Measurements from ENCODE around the gene AP3D1. TPM values are rescaled to one million over a fixed set of nuclear protein-coding genes. Genes with fewer than 3 reads are reported as not detected.

AP3D1 gene
- total and polyA plus RNA-seq, 7 donors = 43.1 to 127 (median 55.7) TPM

GRCh38 chr19:2188708-2189385 is 37.5 kb upstream of the AP3D1 start:
- intact Hi-C loops (cut with DNase I) = loop anchor here (5.0 kb wide), 1 partner anchor 37 kb away; the partner anchor contains the start of gene AP3D1
- no peak for TF ChIP-seq POLR2AphosphoS5 (IDR thresholded peaks at IDR 0.05)
- TF ChIP-seq POLR2A (IDR thresholded peaks at IDR 0.05) = no peak
- TF ChIP-seq, protein P1, sequence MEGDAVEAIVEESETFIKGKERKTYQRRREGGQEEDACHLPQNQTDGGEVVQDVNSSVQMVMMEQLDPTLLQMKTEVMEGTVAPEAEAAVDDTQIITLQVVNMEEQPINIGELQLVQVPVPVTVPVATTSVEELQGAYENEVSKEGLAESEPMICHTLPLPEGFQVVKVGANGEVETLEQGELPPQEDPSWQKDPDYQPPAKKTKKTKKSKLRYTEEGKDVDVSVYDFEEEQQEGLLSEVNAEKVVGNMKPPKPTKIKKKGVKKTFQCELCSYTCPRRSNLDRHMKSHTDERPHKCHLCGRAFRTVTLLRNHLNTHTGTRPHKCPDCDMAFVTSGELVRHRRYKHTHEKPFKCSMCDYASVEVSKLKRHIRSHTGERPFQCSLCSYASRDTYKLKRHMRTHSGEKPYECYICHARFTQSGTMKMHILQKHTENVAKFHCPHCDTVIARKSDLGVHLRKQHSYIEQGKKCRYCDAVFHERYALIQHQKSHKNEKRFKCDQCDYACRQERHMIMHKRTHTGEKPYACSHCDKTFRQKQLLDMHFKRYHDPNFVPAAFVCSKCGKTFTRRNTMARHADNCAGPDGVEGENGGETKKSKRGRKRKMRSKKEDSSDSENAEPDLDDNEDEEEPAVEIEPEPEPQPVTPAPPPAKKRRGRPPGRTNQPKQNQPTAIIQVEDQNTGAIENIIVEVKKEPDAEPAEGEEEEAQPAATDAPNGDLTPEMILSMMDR (IDR thresholded peaks at IDR 0.05) = no peak
- no peak for TF ChIP-seq EP300 (IDR thresholded peaks at IDR 0.05)
- H3K9me3 ChIP-seq = no peaks in the 10 kb centered on the region

GRCh38 chr19:2187159-2187558 is 35.8 kb upstream of the AP3D1 start:
- TF ChIP-seq EP300 (IDR thresholded peaks at IDR 0.05) = no peak
- TF ChIP-seq, protein P1 (IDR thresholded peaks at IDR 0.05) = no peak
- no peak for TF ChIP-seq POLR2A (IDR thresholded peaks at IDR 0.05)
- no peak for TF ChIP-seq POLR2AphosphoS5 (IDR thresholded peaks at IDR 0.05)

More at GRCh38 chr19:2188708-2189385, 37.5 kb upstream of the AP3D1 start:
- Histone ChIP-seq H3K27me3 (no peaks in the 10 kb centered on the region), H3K4me3 (no peak overlapping the region), H3K27ac (peak overlapping the region in 1 of 4 donors; percentile 50), H3K36me3 (peaks cover 14 to 44% (median 19%) of the 10 kb centered on the region in 4 donors), H3K4me1 (peaks cover 3 to 51% (median 46%) of the 10 kb centered on the region in 4 donors)
- DNase-seq = no peak
- 94 to 95% methylated on average over 19 of the region's 19 CpGs for WGBS, 2 donors

GRCh38 chr19:2186071-2186846 is 34.9 kb upstream of the AP3D1 start:
- Histone ChIP-seq H3K4me1 (peaks cover 3 to 77% (median 67%) of the 10 kb centered on the region in 4 donors), H3K36me3 (peaks cover 2 to 22% (median 5%) of the 10 kb centered on the region in 4 donors), H3K4me3 (peak overlapping the region in 3 of 4 donors; percentile 0 to 21 (median 12)), H3K27me3 (no peaks in the 10 kb centered on the region), H3K9me3 (no peaks in the 10 kb centered on the region), H3K27ac (peak overlapping the region; percentile 80 to 92 (median 84))
- WGBS, 2 donors = 74 to 81% methylated on average over 28 of the region's 28 CpGs
- intact Hi-C loops (cut with DNase I) = loop anchor here (1.0 to 5.0 kb wide), 3 partner anchors 19 to 50 kb away; partner anchors contain the start of genes AP3D1, PLEKHJ1 and SF3A2
- TF ChIP-seq POLR2AphosphoS5 (IDR thresholded peaks at IDR 0.05) (peak; percentile 50 to 80 (median 78)), EP300 (IDR thresholded peaks at IDR 0.05) (peak in 2 of 4 donors; percentile 37 to 76), POLR2A (IDR thresholded peaks at IDR 0.05) (no peak)
- TF ChIP-seq, protein P1 (IDR thresholded peaks at IDR 0.05) = no peak
- peak; percentile 96 for DNase-seq

More at GRCh38 chr19:2187159-2187558, 35.8 kb upstream of the AP3D1 start:
- no peaks in the 10 kb centered on the region for H3K9me3 ChIP-seq
- WGBS, 2 donors = 88 to 92% methylated on average over 13 of the region's 13 CpGs
- H3K4me3 ChIP-seq = no peak overlapping the region
- intact Hi-C loops (cut with DNase I) = loop anchor here (5.0 kb wide), 1 partner anchor 35 kb away; the partner anchor contains the start of gene AP3D1
- peak overlapping the region; percentile 80 to 92 (median 84) for H3K27ac ChIP-seq
- no peak for DNase-seq
- H3K4me1 ChIP-seq = peaks cover 3 to 68% (median 58%) of the 10 kb centered on the region in 4 donors
- H3K27me3 ChIP-seq = no peaks in the 10 kb centered on the region
- H3K36me3 ChIP-seq = peaks cover 10 to 31% (median 13%) of the 10 kb centered on the region in 4 donors

DNA sequence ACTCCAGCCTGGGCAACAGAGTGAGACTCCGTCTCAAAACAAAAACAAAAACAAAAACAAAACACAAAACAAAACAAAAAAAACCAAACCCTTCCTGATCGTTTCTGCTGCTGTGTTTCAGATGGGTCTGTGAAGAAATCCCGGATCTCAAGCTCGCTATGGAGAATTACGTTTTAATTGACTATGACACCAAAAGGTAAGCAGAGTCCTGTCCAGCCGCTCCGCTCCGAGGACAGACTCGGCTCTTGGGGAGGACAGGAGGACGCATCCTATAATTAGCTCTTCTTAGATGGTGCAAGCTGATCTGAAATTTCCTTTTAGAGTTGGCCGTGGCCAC is 34.3 kb upstream of the AP3D1 start:
- Histone ChIP-seq H3K27ac (peak overlapping the region; percentile 80 to 92 (median 84)), H3K27me3 (no peaks in the 10 kb centered on the region), H3K4me3 (peak overlapping the region in 3 of 4 donors; percentile 0 to 21 (median 12)), H3K9me3 (no peaks in the 10 kb centered on the region), H3K36me3 (peaks cover 0 to 18% (median under 1%) of the 10 kb centered on the region in 4 donors), H3K4me1 (peaks cover 3 to 82% (median 71%) of the 10 kb centered on the region in 4 donors)
- TF ChIP-seq POLR2A (IDR thresholded peaks at IDR 0.05) = no peak
- TF ChIP-seq POLR2AphosphoS5 (IDR thresholded peaks at IDR 0.05) = no peak
- TF ChIP-seq, protein P1 (IDR thresholded peaks at IDR 0.05) = no peak
- TF ChIP-seq EP300 (IDR thresholded peaks at IDR 0.05) = no peak
- 73 to 80% methylated on average over 11 of the region's 11 CpGs for WGBS, 2 donors
- no peak for DNase-seq
- intact Hi-C loops (cut with DNase I) = loop anchor here (1.0 to 5.0 kb wide), 3 partner anchors 18 to 51 kb away; partner anchors contain the start of genes AP3D1, PLEKHJ1 and SF3A2
